Left kidney (tissue), 2 donors: ENCODE measurements around the gene LIMK1. TPM values are rescaled to one million over a fixed set of nuclear protein-coding genes. Genes with fewer than 3 reads are reported as not detected.
"Not testable (repeated sequence)": the region's sequence is repeated elsewhere in the genome, so short reads cannot be mapped to it uniquely, and the experiment has no call there.

Source experiments
- DNase-seq: peaks from one replicate; pipeline ENCODE4 v3.0.0-alpha.2; 2013
- polyA plus RNA-seq: library from polyadenylated mRNA; unstranded; fragments of 120-200 nt; gene quantifications from one replicate; pipeline ENCODE4 v1.2.1, GENCODE V29; 2013; ENCODE audit not compliant: insufficient read length

LIMK1 gene
- polyA plus RNA-seq, 1 donor: 21.7 TPM

GRCh38 chr7:74121401-74122249 lies 38.0 kb downstream of the LIMK1 start:
- no peak for DNase-seq

GRCh38 chr7:74123892-74124291 lies 40.3 kb downstream of the LIMK1 start:
- DNase-seq: not testable (repeated sequence)

- no peak for DNase-seq
Measured at GRCh38 chr7:74126220-74126880, 42.7 kb downstream of the LIMK1 start.

- no peak for DNase-seq
Measured at GRCh38 chr7:74129887-74130286, 46.3 kb downstream of the LIMK1 start.

GRCh38 chr7:74130518-74130917 lies 46.9 kb downstream of the LIMK1 start:
- no peak for DNase-seq

GRCh38 chr7:74134117-74134620 lies 50.6 kb downstream of the LIMK1 start:
- DNase-seq: no peak

GRCh38 chr7:74138334-74138867 lies 54.8 kb downstream of the LIMK1 start:
- DNase-seq: no peak

GRCh38 chr7:74138945-74139843 lies 55.6 kb downstream of the LIMK1 start:
- no peak for DNase-seq

- no peak for DNase-seq
Measured at GRCh38 chr7:74141705-74142104, 58.1 kb downstream of the LIMK1 start.

- DNase-seq: no peak
Measured at GRCh38 chr7:74143383-74143782, 59.8 kb downstream of the LIMK1 start.

GRCh38 chr7:74148491-74148890 lies 64.9 kb downstream of the LIMK1 start:
- no peak for DNase-seq

GRCh38 chr7:74149071-74149470 lies 65.5 kb downstream of the LIMK1 start:
- no peak for DNase-seq

- no peak for DNase-seq
Measured at GRCh38 chr7:74149603-74150002, 66.0 kb downstream of the LIMK1 start.

GRCh38 chr7:74153736-74154135 lies 70.1 kb downstream of the LIMK1 start:
- no peak for DNase-seq

- DNase-seq: no peak
Measured at GRCh38 chr7:74155810-74156395, 72.3 kb downstream of the LIMK1 start.

- DNase-seq: no peak
Measured at GRCh38 chr7:74157605-74158004, 74.0 kb downstream of the LIMK1 start.

- DNase-seq: no peak
Measured at GRCh38 chr7:74164985-74165456, 81.4 kb downstream of the LIMK1 start.

- no peak for DNase-seq
Measured at GRCh38 chr7:74165867-74166593, 82.4 kb downstream of the LIMK1 start.

GRCh38 chr7:74167324-74167723 lies 83.7 kb downstream of the LIMK1 start:
- DNase-seq: not testable (repeated sequence)
